GM13977 (cell line): ENCODE data around the gene ZBTB46.

Source experiments
- DNase-seq: peaks from one replicate; pipeline ENCODE4 v3.0.0; 2012; ENCODE audit warnings: low spot score
- CTCF ChIP-seq: IDR thresholded peaks from 2 replicates; pipeline ENCODE4 v1.5.1; 2012; ENCODE audit warnings: mild to moderate bottlenecking, control low read depth; ENCODE audit not compliant: insufficient read depth; ENCODE audit errors: extremely low read depth, missing control alignments
- in situ Hi-C: fragments of 300-500 bp; cut with MboI; formaldehyde crosslinking; loops from one replicate; pipeline ENCODE4 v1.12.0; 2022; ENCODE audit warnings: low sequenced_read_pairs, low pct_unique_long_range_greater_than_20kb, mixed read lengths, inconsistent platforms; ENCODE audit not compliant: unreplicated experiment

ZBTB46 gene

GRCh38 chr20:63755933-63756647 is 75.0 kb downstream of the ZBTB46 start:
- in situ Hi-C loops = no loop called here

GRCh38 chr20:63754008-63754407 is 77.1 kb downstream of the ZBTB46 start:
- DNase-seq = no peak
- in situ Hi-C loops = no loop called here
- TF ChIP-seq CTCF = no peak

More at GRCh38 chr20:63755933-63756647, 75.0 kb downstream of the ZBTB46 start:
- DNase-seq = no peak
- TF ChIP-seq CTCF = no peak

- in situ Hi-C loops = no loop called here
- peak; percentile 14 for DNase-seq
- no peak for TF ChIP-seq CTCF
These were observed 77.7 kb downstream of the ZBTB46 start for GRCh38 chr20:63753381-63753780.

- DNase-seq = peak; percentile 14
- TF ChIP-seq CTCF = no peak
- in situ Hi-C loops = no loop called here
These were observed 78.5 kb downstream of the ZBTB46 start for GRCh38 chr20:63752411-63753101.

- in situ Hi-C loops = no loop called here
- DNase-seq = peak; percentile 27
- TF ChIP-seq CTCF = no peak
These were observed 79.4 kb downstream of the ZBTB46 start for GRCh38 chr20:63751471-63752271.

- peak; percentile 35 for DNase-seq
- in situ Hi-C loops = no loop called here
- TF ChIP-seq CTCF = no peak
These were observed 80.1 kb downstream of the ZBTB46 start for GRCh38 chr20:63750807-63751470.
